H1 (cell line): ENCODE results near the gene RELL1. TPM values are rescaled to one million over a fixed set of nuclear protein-coding genes. Genes with fewer than 3 reads are reported as not detected.

ENCODE experiments used
- CTCF ChIA-PET: fragments of 300-600 bp; sonication (Branson Sonifier 250); formaldehyde crosslinking; loops from one replicate; lab custom pipeline; 2021; ENCODE audit not compliant: partially characterized antibody; lab: Charles Lee
- POLR2A ChIA-PET: fragments of 300-600 bp; sonication (Branson Sonifier 250); formaldehyde crosslinking; loops from one replicate; lab custom pipeline; 2021; ENCODE audit warnings: inconsistent platforms; ENCODE audit not compliant: partially characterized antibody; lab: Charles Lee
- DNase-seq, 2 experiments: peaks; one replicate each; pipeline versions ENCODE4 v3.0.0 to v3.0.0-alpha.2; 2010 to 2022; ENCODE audit warnings: low spot score in 2 of 2, low read depth in 1 of 2, mixed read lengths in 1 of 2
- FAIRE-seq: peaks from 2 replicates; lab custom pipeline; 2011; peaks lifted over from hg19 to GRCh38; lab: Jason Lieb, UNC
- H2AFZ ChIP-seq: 2 replicates; pipeline ENCODE4 v1.8.1; 2012; ENCODE audit warnings: low read length, inconsistent platforms
- H2AK5ac ChIP-seq: 2 replicates; pipeline ENCODE4 v1.6.1; 2013; ENCODE audit warnings: low read depth, low read length
- H2BK120ac ChIP-seq: replicated peaks from 2 replicates; pipeline ENCODE3; 2013; ENCODE audit warnings: low read depth, low read length, inconsistent platforms
- H2BK12ac ChIP-seq: 2 replicates; pipeline ENCODE4 v1.6.1; 2013; ENCODE audit warnings: low read depth, low read length
- H2BK15ac ChIP-seq: 2 replicates; pipeline ENCODE4 v1.6.1; 2013; ENCODE audit warnings: low read length
- H2BK20ac ChIP-seq: 2 replicates; pipeline ENCODE4 v1.6.1; 2013; ENCODE audit warnings: low read length
- H2BK5ac ChIP-seq: 2 replicates; pipeline ENCODE4 v1.6.1; 2013; ENCODE audit warnings: low read depth, low read length
- H3K14ac ChIP-seq: 2 replicates; pipeline ENCODE4 v1.6.1; 2013; ENCODE audit warnings: inconsistent platforms; ENCODE audit not compliant: insufficient read length
- H3K18ac ChIP-seq: 2 replicates; pipeline ENCODE4 v1.6.1; 2013; ENCODE audit warnings: low read length; ENCODE audit errors: extremely low read depth
- H3K23ac ChIP-seq: 2 replicates; pipeline ENCODE4 v1.6.1; 2013; ENCODE audit warnings: inconsistent platforms; ENCODE audit not compliant: insufficient read length
- H3K23me2 ChIP-seq: 2 replicates; pipeline ENCODE4 v1.6.1; 2013; ENCODE audit warnings: low read depth, low read length
- H3K27ac ChIP-seq: 2 replicates; pipeline ENCODE4 v1.6.1; 2011; ENCODE audit warnings: low read depth, low read length, inconsistent platforms
- H3K27me3 ChIP-seq, 4 experiments: replicated peaks in 1 of 4; 1 replicate in 1 of 4; 2 replicates in 3 of 4; pipeline versions ENCODE4 v1.6.1 to v1.8.1; 2011 to 2013; ENCODE audit warnings: low read length in 3 of 4, mild to moderate bottlenecking in 3 of 4, inconsistent platforms in 2 of 4, mixed read lengths in 2 of 4, moderate library complexity in 1 of 4; ENCODE audit not compliant: control insufficient read depth in 3 of 4, insufficient read depth in 3 of 4; ENCODE audit errors: extremely low read depth in 1 of 4
- H3K36me3 ChIP-seq, 4 experiments: 2 replicates each; pipeline versions ENCODE4 v1.6.1 to v1.8.1; 2011 to 2013; ENCODE audit warnings: mild to moderate bottlenecking in 4 of 4, low read length in 3 of 4, moderate library complexity in 2 of 4, control low read depth in 1 of 4, inconsistent platforms in 1 of 4; ENCODE audit not compliant: insufficient read depth in 4 of 4, control insufficient read depth in 2 of 4
- H3K4ac ChIP-seq: replicated peaks from 2 replicates; pipeline ENCODE3; 2013; ENCODE audit warnings: low read length, low read depth, mixed read lengths, inconsistent platforms; ENCODE audit not compliant: insufficient read length
- H3K4me1 ChIP-seq, 4 experiments: replicated peaks in 1 of 4; 1 replicate in 1 of 4; 2 replicates in 3 of 4; pipeline versions ENCODE4 v1.6.1 to v1.8.1; 2011 to 2013; ENCODE audit warnings: low read length in 3 of 4, inconsistent platforms in 2 of 4, mixed read lengths in 1 of 4; ENCODE audit not compliant: insufficient read depth in 4 of 4, control insufficient read depth in 3 of 4
- H3K4me2 ChIP-seq, 2 experiments: 2 replicates each; pipeline versions ENCODE4 v1.6.1 to v1.8.1; 2011 to 2013; ENCODE audit warnings: low read depth in 2 of 2, low read length in 2 of 2, control low read depth in 1 of 2, inconsistent platforms in 1 of 2, mild to moderate bottlenecking in 1 of 2; ENCODE audit not compliant: insufficient read depth in 1 of 2
- H3K4me3 ChIP-seq, 4 experiments: fragments of 200-600, 300-600 bp in 1 of 4; sonication (generic), shearing (Covaris generic), sonication (Bioruptor Twin) in 1 of 4; 2 replicates each; pipeline versions ENCODE4 v1.5.1 to v1.8.1; 2011 to 2016; ENCODE audit warnings: low read length in 4 of 4, low read depth in 3 of 4, control low read depth in 2 of 4, inconsistent platforms in 2 of 4, mild to moderate bottlenecking in 2 of 4, mixed read lengths in 1 of 4, moderate library complexity in 1 of 4; ENCODE audit not compliant: insufficient read depth in 2 of 4; ENCODE audit errors: extremely low read depth in 1 of 4
- H3K56ac ChIP-seq: replicated peaks from 2 replicates; pipeline ENCODE3; 2013; ENCODE audit warnings: low read depth, mild to moderate bottlenecking, mixed read lengths, low read length, inconsistent platforms; ENCODE audit not compliant: insufficient read length
- H3K79me1 ChIP-seq: 2 replicates; pipeline ENCODE4 v1.6.1; 2013; ENCODE audit warnings: low read depth, low read length, control low read depth
- H3K79me2 ChIP-seq, 2 experiments: 2 replicates each; pipeline versions ENCODE4 v1.6.1 to v1.8.1; 2012 to 2013; ENCODE audit warnings: low read length in 2 of 2, mild to moderate bottlenecking in 2 of 2, inconsistent platforms in 1 of 2; ENCODE audit not compliant: insufficient read depth in 2 of 2, control insufficient read depth in 1 of 2
- H3K9ac ChIP-seq, 4 experiments: replicated peaks in 1 of 4; 1 replicate in 1 of 4; 2 replicates in 3 of 4; pipeline versions ENCODE4 v1.6.1 to v1.8.1; 2011 to 2013; ENCODE audit warnings: low read depth in 3 of 4, low read length in 3 of 4, control low read depth in 2 of 4, mild to moderate bottlenecking in 2 of 4, moderate library complexity in 2 of 4, inconsistent platforms in 1 of 4; ENCODE audit errors: extremely low read depth in 1 of 4
- H3K9me3 ChIP-seq, 2 experiments: 2 replicates each; pipeline versions ENCODE4 v1.6.1 to v1.8.1; 2012 to 2013; ENCODE audit warnings: mild to moderate bottlenecking in 2 of 2, moderate library complexity in 2 of 2, control low read depth in 1 of 2, inconsistent platforms in 1 of 2, low read depth in 1 of 2, low read length in 1 of 2, mixed read lengths in 1 of 2; ENCODE audit not compliant: insufficient read depth in 2 of 2
- H4K20me1 ChIP-seq, 2 experiments: replicated peaks in 1 of 2; 2 replicates each; pipeline versions ENCODE3 to v1.8.1; 2011 to 2013; ENCODE audit warnings: inconsistent platforms in 2 of 2, low read length in 2 of 2, mild to moderate bottlenecking in 1 of 2; ENCODE audit not compliant: insufficient read depth in 2 of 2, control insufficient read depth in 1 of 2
- H4K5ac ChIP-seq: 2 replicates; pipeline ENCODE4 v1.6.1; 2013; ENCODE audit warnings: low read length, low read depth, mixed read lengths, inconsistent platforms; ENCODE audit not compliant: insufficient read length
- H4K8ac ChIP-seq: 2 replicates; pipeline ENCODE4 v1.8.0; 2013; ENCODE audit warnings: mild to moderate bottlenecking, moderate library complexity, low read length, inconsistent platforms; ENCODE audit not compliant: insufficient read depth; ENCODE audit errors: extremely low read depth
- H4K91ac ChIP-seq: replicated peaks from 2 replicates; pipeline ENCODE3; 2013; ENCODE audit warnings: low read length, mixed read lengths, inconsistent platforms; ENCODE audit not compliant: insufficient read length
- BRCA1 ChIP-seq: IDR thresholded peaks from 2 replicates; pipeline ENCODE4 v1.6.1; 2012; ENCODE audit warnings: low read depth, low read length, improper control_type of control experiment
- CHD2 ChIP-seq: IDR thresholded peaks from 2 replicates; pipeline ENCODE4 v1.6.1; 2012; ENCODE audit warnings: low read length, improper control_type of control experiment
- EZH2 ChIP-seq: fragments of 200-600 bp; sonication (generic); IDR thresholded peaks from 2 replicates; pipeline ENCODE4 v1.7.1; 2012; ENCODE audit warnings: low read depth, mild to moderate bottlenecking, moderate library complexity, low read length, inconsistent platforms; ENCODE audit not compliant: severe bottlenecking
- KDM5A ChIP-seq: fragments of 200-600 bp; IDR thresholded peaks from 2 replicates; pipeline ENCODE4 v1.7.1; 2012; ENCODE audit warnings: mild to moderate bottlenecking, low read length, inconsistent platforms, mixed read lengths
- PHF8 ChIP-seq: fragments of 200-600 bp; sonication (generic); conservative IDR thresholded peaks from 2 replicates; pipeline ENCODE4 v1.7.1; 2012; ENCODE audit warnings: low read depth, mild to moderate bottlenecking, inconsistent platforms, low read length, moderate library complexity
- POLR2AphosphoS5 ChIP-seq: IDR thresholded peaks from 2 replicates; pipeline ENCODE4 v1.6.1; 2011; ENCODE audit warnings: low read depth, low read length
- RAD21 ChIP-seq, 2 experiments: IDR thresholded peaks in 1 of 2; conservative IDR thresholded peaks in 1 of 2; 2 replicates each; pipeline ENCODE4 v1.6.1; 2011; ENCODE audit warnings: low read depth in 2 of 2, low read length in 2 of 2, improper control_type of control experiment in 1 of 2, inconsistent platforms in 1 of 2, mild to moderate bottlenecking in 1 of 2, moderate library complexity in 1 of 2
- SIRT6 ChIP-seq: IDR thresholded peaks from one replicate; pipeline ENCODE4 v1.7.1; 2012; ENCODE audit warnings: low read length, inconsistent platforms
- SP2 ChIP-seq: IDR thresholded peaks from 2 replicates; pipeline ENCODE4 v1.6.1; 2012; ENCODE audit warnings: mild to moderate bottlenecking, low read length, inconsistent platforms
- SRF ChIP-seq: IDR thresholded peaks from 2 replicates; pipeline ENCODE4 v1.6.1; 2011; ENCODE audit warnings: mild to moderate bottlenecking, low read depth, low read length, moderate library complexity
- TAF7 ChIP-seq: optimal IDR thresholded peaks from 2 replicates; pipeline ENCODE3; 2011; ENCODE audit warnings: low read depth, mild to moderate bottlenecking, inconsistent platforms, low read length, moderate library complexity, borderline replicate concordance
- TBP ChIP-seq: IDR thresholded peaks from 2 replicates; pipeline ENCODE4 v1.6.1; 2011; ENCODE audit warnings: low read depth, low read length, improper control_type of control experiment
- TEAD4 ChIP-seq: IDR thresholded peaks from 2 replicates; pipeline ENCODE4 v1.6.1; 2012; ENCODE audit warnings: low read depth, low read length, inconsistent platforms, mixed read lengths
- ZNF274 ChIP-seq: IDR thresholded peaks from 2 replicates; pipeline ENCODE4 v1.7.0; 2012; ENCODE audit warnings: low read length, borderline replicate concordance; ENCODE audit errors: extremely low read depth
- WGBS, 2 experiments: shearing (Covaris generic) in 1 of 2; methylation state at CpG; one replicate each; pipeline versions ENCODE4 v1.1.6 to v1.1.7; 2013 to 2015; ENCODE audit warnings: low lambda C conversion rate in 2 of 2, mixed read lengths in 2 of 2, inconsistent platforms in 1 of 2, low coverage in 1 of 2, missing lambda C conversion rate in 1 of 2; ENCODE audit not compliant: insufficient replicate concordance in 2 of 2, insufficient coverage in 1 of 2, insufficient read length in 1 of 2; ENCODE audit errors: extremely low coverage in 1 of 2, missing lambda C conversion rate in 1 of 2; 5-methylcytosine and 5-hydroxymethylcytosine counted together
- polyA plus RNA-seq, 7 experiments: library from polyadenylated mRNA; depleted of rRNA in 3 of 7; stranded (reverse) in 5 of 7; unstranded in 2 of 7; fragments of >200 nt in 5 of 7; fragments of 200-250 nt in 2 of 7; gene quantifications; 1 replicate in 5 of 7; 2 replicates in 1 of 7; 4 replicates in 1 of 7; pipeline versions ENCODE4 v1.2.1 to v1.2.3, GENCODE V29; 2011 to 2013; ENCODE audit warnings: missing spikeins in 2 of 7, mixed read lengths in 2 of 7
- total RNA-seq: library from RNA; stranded (reverse); fragmentation: NEBNext Ultra II Directional; extraction: Animal tissue kit (Norgen Biotek cat#: 25700); gene quantifications from 2 replicates; pipeline ENCODE4 v1.2.1, GENCODE V29; 2021
- TF ChIP-seq, protein P1 (sequence below): IDR thresholded peaks from 2 replicates; pipeline ENCODE4 v1.6.1; 2011; ENCODE audit warnings: low read depth, mild to moderate bottlenecking, low read length; ENCODE audit not compliant: insufficient read depth

RELL1 gene
- total and polyA plus RNA-seq, 2 of the 8 experiments (the other 6 are each of a cell fraction or from before 2014, with no cell fraction given): 2.1 to 14.1 TPM

DNA sequence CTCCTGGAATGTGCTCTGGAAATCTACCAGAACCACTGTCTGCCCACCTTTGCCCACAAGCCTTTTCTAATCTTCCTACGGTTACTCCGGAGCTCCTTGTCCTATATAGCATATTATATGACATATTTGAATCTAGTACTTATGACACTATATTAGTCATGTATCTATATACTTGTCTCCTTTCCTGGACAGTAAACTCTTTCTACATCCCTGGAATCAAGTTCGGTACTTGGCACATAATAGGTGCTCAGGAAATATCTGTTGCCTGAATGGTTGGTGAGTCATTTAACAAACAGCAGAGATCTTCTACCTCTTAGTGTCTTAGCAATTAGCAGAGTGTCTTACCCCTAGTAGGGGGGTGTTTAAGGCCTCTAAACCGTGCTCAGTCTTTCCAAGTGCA lies 123.6 kb downstream of the RELL1 start:
- Histone ChIP-seq H3K4me3 (no peak overlapping the region), H3K4ac (no peak overlapping the region), H2BK12ac (no peak overlapping the region), H2BK20ac (no peak overlapping the region), H4K91ac (no peak overlapping the region), H3K23me2 (no peaks in the 10 kb centered on the region), H3K9me3 (no peaks in the 10 kb centered on the region), H3K23ac (no peak overlapping the region), H3K9ac (no peak overlapping the region), H3K18ac (no peak overlapping the region), H3K79me1 (no peaks in the 10 kb centered on the region), H2BK120ac (no peak overlapping the region), H3K14ac (no peak overlapping the region), H2BK15ac (no peak overlapping the region), H3K36me3 (no peaks in the 10 kb centered on the region), H4K8ac (no peak overlapping the region), H3K27ac (no peak overlapping the region), H3K56ac (no peak overlapping the region), H3K4me1 (peaks cover 0 to 4% (median 0%) of the 10 kb centered on the region in 4 experiments; a peak in 1 of 7 replicates), H3K79me2 (no peaks in the 10 kb centered on the region), H4K20me1 (no peaks in the 10 kb centered on the region), H2AK5ac (no peak overlapping the region), H3K4me2 (no peak overlapping the region), H4K5ac (no peak overlapping the region), H2BK5ac (no peak overlapping the region), H3K27me3 (no peaks in the 10 kb centered on the region), H2AFZ (no peak overlapping the region)
- 95% methylated on average over 4 of the region's 4 CpGs; no CpG with 5 or more reads in 1 of the 2 experiments for WGBS, 2 experiments
- ChIA-PET POLR2A (no interaction called here), CTCF (interaction anchor here (10.5 kb wide), 1 partner anchor 111 kb away, joined by 107 read pairs; a partner anchor contains a TSS)
- DNase-seq: no peak
- no peak for FAIRE-seq
- TF ChIP-seq KDM5A: no peak
- TF ChIP-seq TEAD4: no peak
- no peak for TF ChIP-seq EZH2
- no peak for TF ChIP-seq TBP
- TF ChIP-seq SIRT6: no peak
- TF ChIP-seq SP2: no peak
- TF ChIP-seq ZNF274: no peak
- TF ChIP-seq, protein P1, sequence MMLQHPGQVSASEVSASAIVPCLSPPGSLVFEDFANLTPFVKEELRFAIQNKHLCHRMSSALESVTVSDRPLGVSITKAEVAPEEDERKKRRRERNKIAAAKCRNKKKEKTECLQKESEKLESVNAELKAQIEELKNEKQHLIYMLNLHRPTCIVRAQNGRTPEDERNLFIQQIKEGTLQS: no peak
- no peak for TF ChIP-seq SRF
- no peak for TF ChIP-seq RAD21 (IDR thresholded peaks at IDR 0.05 in 1 of 2, conservative IDR thresholded peaks at IDR 0.05 in 1 of 2; ENCODE audit: low read depth in 2 of 2, low read length in 2 of 2)
- no peak for TF ChIP-seq BRCA1
- TF ChIP-seq PHF8: no peak
- no peak for TF ChIP-seq CHD2
- no peak for TF ChIP-seq TAF7
- no peak for TF ChIP-seq POLR2AphosphoS5
